NT2/D1 (cell line): ENCODE data around the gene SOS2.

ENCODE experiments used
- SUZ12 ChIP-seq: IDR thresholded peaks from 2 replicates; pipeline ENCODE4 v1.6.1; 2011; ENCODE audit not compliant: insufficient read length, insufficient read depth; ENCODE audit errors: extremely low read depth
- YY1 ChIP-seq: IDR thresholded peaks from 2 replicates; pipeline ENCODE4 v1.6.1; 2011; ENCODE audit not compliant: insufficient read length, insufficient read depth
- ZNF274 ChIP-seq: IDR thresholded peaks from 2 replicates; pipeline ENCODE4 v1.6.1; 2011; ENCODE audit warnings: mild to moderate bottlenecking, low read depth, low read length

DNA sequence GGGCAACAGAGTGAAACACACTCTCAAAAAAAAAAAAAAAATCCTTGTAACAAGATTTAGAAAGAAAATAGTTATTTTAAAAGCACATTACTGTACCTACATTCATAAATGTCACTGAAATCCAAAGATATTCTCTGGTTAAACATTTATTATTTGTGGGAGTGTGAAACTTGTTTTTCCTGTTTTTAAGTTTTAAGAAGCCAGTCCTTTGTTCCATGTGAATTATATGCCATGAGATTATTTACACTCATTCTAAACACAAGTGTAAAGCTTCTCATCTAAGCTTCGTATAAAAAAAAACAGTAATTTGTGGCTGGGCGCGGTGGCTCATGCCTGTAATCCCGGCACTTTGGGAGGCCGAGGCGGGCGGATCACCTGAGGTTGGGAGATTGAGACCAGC, 130.0 kb downstream of the SOS2 start:
- TF ChIP-seq SUZ12 = no peak
- TF ChIP-seq YY1 = no peak
- TF ChIP-seq ZNF274 = no peak
